Heart left ventricle (tissue), 16 donors: ENCODE results near the gene PMVK. TPM values are rescaled to one million over a fixed set of nuclear protein-coding genes. Genes with fewer than 3 reads are reported as not detected.

Experiments used
- ATAC-seq, 4 donors: fragments of 200-7000 bp; cut with Tn5 transposase; one replicate each; pipeline ENCODE4 v1.9.1; 2020 to 2022; ENCODE audit warnings: moderate library complexity in 4 of 4, mild to moderate bottlenecking in 3 of 4, moderate number of reproducible peaks in 1 of 4
- DNase-seq, 5 donors: peaks; one replicate each; pipeline ENCODE4 v3.0.0-alpha.2; 2020
- H3K27ac ChIP-seq, 12 donors: fragments of 200-600 bp; sonication (generic) in 4 of 12; one replicate each; pipeline versions ENCODE4 v1.5.0 to v1.8.0; 2016 to 2022; ENCODE audit warnings: mild to moderate bottlenecking in 2 of 12
- H3K27me3 ChIP-seq, 9 donors: fragments of 200-600 bp; sonication (generic) in 2 of 9; one replicate each; pipeline versions ENCODE4 v1.5.1 to v1.8.0; 2016 to 2022; ENCODE audit warnings: mild to moderate bottlenecking in 3 of 9
- H3K36me3 ChIP-seq, 9 donors: fragments of 200-600 bp; sonication (generic) in 2 of 9; one replicate each; pipeline versions ENCODE4 v1.5.0 to v1.8.0; 2018 to 2022; ENCODE audit warnings: mild to moderate bottlenecking in 2 of 9
- H3K4me1 ChIP-seq, 12 donors: fragments of 200-600 bp; sonication (generic) in 4 of 12; one replicate each; pipeline versions ENCODE4 v1.5.0 to v1.8.0; 2016 to 2022; ENCODE audit warnings: mild to moderate bottlenecking in 3 of 12
- H3K4me3 ChIP-seq, 12 donors: fragments of 200-600 bp; sonication (generic) in 4 of 12; one replicate each; pipeline versions ENCODE4 v1.5.0 to v1.8.0; 2017 to 2022; ENCODE audit warnings: mild to moderate bottlenecking in 9 of 12, moderate library complexity in 4 of 12
- H3K9me3 ChIP-seq, 12 donors: fragments of 200-600 bp; sonication (generic) in 4 of 12; one replicate each; pipeline versions ENCODE4 v1.5.0 to v1.8.0; 2016 to 2022; ENCODE audit warnings: mild to moderate bottlenecking in 1 of 12
- POLR2A ChIP-seq, 2 donors: fragments of 450-650 bp; IDR thresholded peaks; one replicate each; pipeline ENCODE4 v1.6.1; 2017; ENCODE audit warnings: antibody characterized with exemption in 2 of 2, mild to moderate bottlenecking in 2 of 2, moderate library complexity in 2 of 2
- WGBS, 4 donors: extraction: QIAGEN DNeasy Blood & Tissue Kit in 2 of 4; methylation state at CpG; one replicate each; pipeline versions ENCODE4 v1.1.5 to v1.1.7; 2013 to 2018; 5-methylcytosine and 5-hydroxymethylcytosine counted together
- intact Hi-C, 10 donors: fragments of 100-400 bp; cut with DNase I; formaldehyde crosslinking; loops; one replicate each; pipeline versions ENCODE4 v1.11.1 to v1.14.2; 2022
- polyA plus RNA-seq, 2 donors: library from polyadenylated mRNA; stranded (reverse); fragments of 200-250 nt; gene quantifications; one replicate each; pipeline ENCODE4 v1.2.3, GENCODE V29; 2013
- total RNA-seq, 9 donors: library from RNA; depleted of rRNA in 2 of 9; stranded (reverse); fragments of >200 nt in 2 of 9; fragmentation: NEBNext Ultra II Directional in 3 of 9; extraction: Animal tissue kit (Norgen Biotek cat#: 25700) in 3 of 9; gene quantifications; one replicate each; pipeline versions ENCODE4 v1.1.0 to v1.2.4, GENCODE V29; 2016 to 2023
- TF ChIP-seq, protein P1 (sequence below), 12 donors: fragments of 200-600 bp; sonication (generic) in 4 of 12; IDR thresholded peaks; one replicate each; pipeline versions ENCODE4 v1.5.0 to v1.8.0; 2018 to 2022; ENCODE audit warnings: antibody characterized with exemption in 12 of 12, mild to moderate bottlenecking in 5 of 12
- donor health status: ischemic (EF 13 %, LVEDD 7.1; RV severe dilation, severe dysfunction).
- donor health status: healthy with polysubstance abuse.
- donor health status: DM: no; HTN: yes; CAD: no.
- donor health status: DM: no; HTN: no; CAD: no.
- donor health status: ischemic (EF 25% LVEDD 6.9; RV normal size, moderate dysfunction).
- donor health status: ischemic (EF 25% LVEDD 5.7; RV mildly dilated, moderate dysfunction).
- donor health status: healthy.
- donor health status: DM: yes; HTN: yes; CAD: no.
- donor health status: ischemic (EF 35%, LVEDD 5.7; RV mildly dilated, moderate dysfunction).
- donor health status: nonischemic (EF 11% LVEDD 7.7; RV severe dilation, severe dysfunction).
- donor health status: DM: yes; HTN: yes; CAD: no.
- donor health status: PGD.
- donor health status: ischemic (EF 29% LVEDD 5.4; RV normal size, mild dysfunction).
- donor health status: nonischemic (EF 23%, LVEDD 6.1; RV moderate dilation, normal function).

Gene PMVK
- total and polyA plus RNA-seq, 11 donors, result 12.8 to 52.1 (median 39.1) TPM

DNA sequence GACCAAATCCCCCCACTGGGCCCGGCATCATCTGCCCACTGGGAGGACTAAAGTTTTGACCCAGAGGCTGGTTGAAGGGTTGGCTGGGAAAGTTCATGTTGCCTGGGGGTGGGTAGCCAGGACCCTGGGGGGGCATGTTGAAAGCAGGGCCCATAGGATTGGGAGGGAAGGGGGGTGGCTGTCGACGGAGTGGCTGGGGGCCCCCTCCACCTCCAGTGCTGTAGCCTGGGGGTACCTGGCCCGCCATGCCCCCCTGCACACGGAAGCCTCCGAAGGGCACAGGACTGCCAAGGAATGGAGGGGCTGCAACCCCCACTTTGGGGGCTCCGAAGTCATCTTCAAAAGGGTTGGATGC is 22.9 kb upstream of the PMVK start:
- no peak overlapping the region for H3K27ac ChIP-seq
- H3K9me3 ChIP-seq, result no peaks in the 10 kb centered on the region
- intact Hi-C loops, result loop anchor here in 5 of 10 donors (5.0 to 10.0 kb wide), 4 partner anchors 58 to 123 kb away; partner anchors contain the start of genes EFNA4 (in 2 of the 5) and ADAM15 (in 1 of the 5)
- peaks cover 3 to 63% (median 39%) of the 10 kb centered on the region in 12 donors for H3K4me1 ChIP-seq
- DNase-seq (peak in 2 of 5 donors; percentile 19 to 22), ATAC-seq (no peak)
- H3K27me3 ChIP-seq, result no peaks in the 10 kb centered on the region
- H3K36me3 ChIP-seq, result peaks cover 4 to 41% (median 30%) of the 10 kb centered on the region in 9 donors
- TF ChIP-seq, protein P1, sequence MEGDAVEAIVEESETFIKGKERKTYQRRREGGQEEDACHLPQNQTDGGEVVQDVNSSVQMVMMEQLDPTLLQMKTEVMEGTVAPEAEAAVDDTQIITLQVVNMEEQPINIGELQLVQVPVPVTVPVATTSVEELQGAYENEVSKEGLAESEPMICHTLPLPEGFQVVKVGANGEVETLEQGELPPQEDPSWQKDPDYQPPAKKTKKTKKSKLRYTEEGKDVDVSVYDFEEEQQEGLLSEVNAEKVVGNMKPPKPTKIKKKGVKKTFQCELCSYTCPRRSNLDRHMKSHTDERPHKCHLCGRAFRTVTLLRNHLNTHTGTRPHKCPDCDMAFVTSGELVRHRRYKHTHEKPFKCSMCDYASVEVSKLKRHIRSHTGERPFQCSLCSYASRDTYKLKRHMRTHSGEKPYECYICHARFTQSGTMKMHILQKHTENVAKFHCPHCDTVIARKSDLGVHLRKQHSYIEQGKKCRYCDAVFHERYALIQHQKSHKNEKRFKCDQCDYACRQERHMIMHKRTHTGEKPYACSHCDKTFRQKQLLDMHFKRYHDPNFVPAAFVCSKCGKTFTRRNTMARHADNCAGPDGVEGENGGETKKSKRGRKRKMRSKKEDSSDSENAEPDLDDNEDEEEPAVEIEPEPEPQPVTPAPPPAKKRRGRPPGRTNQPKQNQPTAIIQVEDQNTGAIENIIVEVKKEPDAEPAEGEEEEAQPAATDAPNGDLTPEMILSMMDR (IDR thresholded peaks at IDR 0.05), result no peak
- no peak overlapping the region for H3K4me3 ChIP-seq
- 93 to 96% (median 95%) methylated on average over 7 of the region's 7 CpGs for WGBS, 4 donors

DNA sequence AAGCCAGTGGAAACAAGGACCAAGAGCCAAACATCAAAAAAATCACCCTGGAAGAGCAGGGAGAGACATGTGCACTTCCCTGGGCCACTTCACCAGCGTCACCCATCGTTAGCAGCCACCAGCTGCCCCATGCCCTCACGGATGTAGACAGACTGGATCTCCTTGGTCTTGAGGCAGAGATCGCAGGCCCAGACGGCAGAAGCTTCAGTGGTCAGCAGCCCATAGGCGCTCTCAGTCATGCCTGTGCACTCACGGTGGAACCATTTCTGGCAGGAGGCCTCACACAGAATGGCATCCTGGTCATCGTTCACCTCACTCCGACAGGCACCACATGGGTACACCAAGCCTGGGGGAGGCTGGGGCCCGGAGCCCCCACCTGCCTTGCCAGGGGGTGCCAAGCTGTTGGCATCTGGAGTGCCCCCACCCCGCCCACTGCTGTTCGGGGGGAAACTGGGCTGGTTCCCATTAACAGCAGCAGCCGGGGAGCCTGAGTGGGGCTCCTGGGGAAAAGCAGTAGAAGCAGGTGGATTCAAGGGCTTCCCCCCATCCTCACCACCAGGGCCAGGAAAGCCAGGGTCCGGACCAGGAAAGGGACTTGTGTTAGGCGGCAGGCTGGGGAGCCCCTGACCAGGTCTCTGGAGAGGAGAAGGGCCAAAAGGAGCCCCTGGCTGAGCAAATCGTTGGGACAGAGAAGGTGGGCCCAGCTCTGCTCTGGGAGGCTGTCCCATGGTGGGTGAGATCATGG is 22.3 kb upstream of the PMVK start:
- Histone ChIP-seq H3K36me3 (peaks cover 4 to 36% (median 24%) of the 10 kb centered on the region in 9 donors), H3K27ac (peak overlapping the region in 1 of 12 donors; percentile 34), H3K9me3 (no peaks in the 10 kb centered on the region), H3K4me1 (peaks cover 6 to 69% (median 44%) of the 10 kb centered on the region in 12 donors), H3K27me3 (no peaks in the 10 kb centered on the region), H3K4me3 (no peak overlapping the region)
- intact Hi-C loops, result loop anchor here in 5 of 10 donors (5.0 to 10.0 kb wide), 4 partner anchors 58 to 123 kb away; partner anchors contain the start of genes EFNA4 (in 2 of the 5) and ADAM15 (in 1 of the 5)
- 81 to 92% (median 90%) methylated on average over 10 to 16 of the region's 16 CpGs for WGBS, 4 donors
- DNase-seq (peak in 2 of 5 donors; percentile 26 to 54), ATAC-seq (no peak)
- TF ChIP-seq POLR2A (IDR thresholded peaks at IDR 0.05), result no peak

DNA sequence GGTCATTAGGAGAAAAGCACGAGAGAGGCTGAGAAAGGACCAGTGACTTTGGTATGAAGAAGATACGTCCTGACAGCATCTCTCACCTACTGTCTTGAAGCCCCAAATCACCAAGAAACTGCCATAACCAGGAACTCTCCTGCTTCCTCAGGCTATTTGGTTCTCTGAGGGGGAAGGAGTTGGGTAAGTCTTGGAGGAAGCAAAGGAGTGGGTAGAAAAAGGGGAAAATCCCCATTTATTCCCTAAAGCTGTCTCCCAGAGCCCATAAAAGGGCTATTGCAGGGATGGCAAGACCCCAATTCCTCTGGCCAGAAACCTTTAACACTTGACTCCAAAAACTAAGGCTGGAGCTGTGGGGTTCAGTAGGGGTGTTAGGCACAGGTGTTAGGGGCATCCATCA is 21.5 kb upstream of the PMVK start:
- Histone ChIP-seq H3K27ac (peak overlapping the region in 1 of 12 donors; percentile 34), H3K4me1 (peaks cover 8 to 75% (median 51%) of the 10 kb centered on the region in 12 donors), H3K36me3 (peaks cover 0 to 27% (median 16%) of the 10 kb centered on the region in 9 donors), H3K4me3 (no peak overlapping the region), H3K9me3 (no peaks in the 10 kb centered on the region), H3K27me3 (no peaks in the 10 kb centered on the region)
- intact Hi-C loops, result loop anchor here in 5 of 10 donors (5.0 to 10.0 kb wide), 4 partner anchors 59 to 124 kb away; partner anchors contain the start of genes EFNA4 (in 2 of the 5) and ADAM15 (in 1 of the 5)
- WGBS, 4 donors, result 74 to 92% (median 85%) methylated on average over 2 of the region's 2 CpGs
- no peak for ATAC-seq
- TF ChIP-seq, protein P1 (IDR thresholded peaks at IDR 0.05), result no peak
- TF ChIP-seq POLR2A (IDR thresholded peaks at IDR 0.05), result no peak
- no peak for DNase-seq

DNA sequence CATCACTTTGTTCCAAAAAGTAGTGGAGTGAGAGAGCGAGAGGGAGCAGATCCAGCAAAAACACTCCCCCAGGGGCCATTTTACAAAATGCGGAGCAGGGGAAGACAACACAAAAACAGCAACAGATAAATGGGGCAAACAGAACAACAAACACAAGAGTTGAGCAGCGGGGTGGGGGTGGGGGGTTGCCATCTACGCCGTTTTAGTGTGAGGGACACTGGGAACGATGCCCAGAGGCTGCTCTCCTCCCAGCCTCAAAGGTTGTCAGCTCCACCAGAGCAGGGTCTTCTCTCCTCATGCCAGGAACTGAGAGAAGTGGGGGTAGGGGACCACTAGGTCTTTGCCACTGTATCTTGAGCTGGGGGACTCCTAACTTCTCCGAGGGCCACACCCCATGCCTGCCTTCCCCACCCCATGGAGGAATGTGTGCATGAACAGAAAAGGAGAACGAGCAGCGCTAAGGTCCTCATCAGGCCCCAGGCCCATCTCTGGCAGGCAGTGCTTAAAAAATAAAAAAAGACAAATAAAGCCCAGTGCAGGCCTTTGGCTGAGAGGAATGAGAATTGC is 20.7 kb upstream of the PMVK start:
- intact Hi-C loops, result loop anchor here in 5 of 10 donors (5.0 to 10.0 kb wide), 4 partner anchors 60 to 125 kb away; partner anchors contain the start of genes EFNA4 (in 2 of the 5) and ADAM15 (in 1 of the 5)
- H3K27ac ChIP-seq, result peak overlapping the region in 11 of 12 donors; percentile 59 to 85 (median 80)
- H3K9me3 ChIP-seq, result no peaks in the 10 kb centered on the region
- peak overlapping the region in 5 of 12 donors; percentile 53 to 82 (median 78) for H3K4me3 ChIP-seq
- H3K27me3 ChIP-seq, result no peaks in the 10 kb centered on the region
- ATAC-seq (no peak), DNase-seq (peak in 2 of 5 donors; percentile 9 to 20)
- TF ChIP-seq, protein P1 (IDR thresholded peaks at IDR 0.05), result no peak
- no peak for TF ChIP-seq POLR2A (IDR thresholded peaks at IDR 0.05)
- H3K36me3 ChIP-seq, result peaks cover 0 to 20% (median 15%) of the 10 kb centered on the region in 9 donors
- peaks cover 8 to 75% (median 50%) of the 10 kb centered on the region in 12 donors for H3K4me1 ChIP-seq
- 40 to 55% (median 46%) methylated on average over 9 of the region's 9 CpGs for WGBS, 4 donors
